HG03095 (cell line): Measurements from ENCODE around the gene FGFR3.

ENCODE experiments used
- ATAC-seq: cut with Tn5 transposase; IDR thresholded peaks from one replicate; pipeline ENCODE4 v1.9.1; 2021; ENCODE audit warnings: moderate library complexity; ENCODE audit not compliant: unreplicated experiment

FGFR3 gene

DNA sequence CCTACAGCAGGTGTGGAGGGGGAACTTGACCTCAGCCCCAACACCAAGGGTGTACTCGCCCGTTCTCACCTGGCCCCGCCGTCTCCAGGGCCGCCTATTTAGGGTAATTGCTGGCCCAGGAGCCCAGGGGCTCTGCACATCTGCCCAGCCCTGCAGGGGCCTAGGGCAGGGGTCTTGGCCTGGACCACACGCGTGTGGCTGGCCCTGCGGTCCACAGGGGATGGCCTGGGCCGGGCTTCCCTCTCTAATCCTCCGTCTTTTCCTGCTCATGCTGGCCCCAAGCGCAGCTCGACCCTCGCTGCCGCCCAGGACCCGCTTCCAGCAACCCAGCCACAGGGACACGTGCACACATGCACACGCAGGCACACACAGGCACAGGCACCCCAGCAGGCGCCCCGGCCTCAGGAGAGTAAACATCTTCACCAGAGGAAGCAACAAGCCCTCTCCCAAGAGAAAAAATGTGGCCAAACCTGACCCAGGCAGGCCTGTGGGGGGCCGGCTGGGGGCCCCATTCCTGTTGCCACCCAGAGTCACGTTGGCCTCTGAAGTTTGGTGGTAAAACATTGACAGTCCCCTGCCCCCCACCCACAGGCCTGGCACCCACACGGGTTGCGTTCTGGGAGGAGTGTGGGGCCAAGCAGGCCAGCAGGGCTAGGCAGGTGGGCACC is 24.6 kb upstream of the FGFR3 start:
- ATAC-seq: no peak

DNA sequence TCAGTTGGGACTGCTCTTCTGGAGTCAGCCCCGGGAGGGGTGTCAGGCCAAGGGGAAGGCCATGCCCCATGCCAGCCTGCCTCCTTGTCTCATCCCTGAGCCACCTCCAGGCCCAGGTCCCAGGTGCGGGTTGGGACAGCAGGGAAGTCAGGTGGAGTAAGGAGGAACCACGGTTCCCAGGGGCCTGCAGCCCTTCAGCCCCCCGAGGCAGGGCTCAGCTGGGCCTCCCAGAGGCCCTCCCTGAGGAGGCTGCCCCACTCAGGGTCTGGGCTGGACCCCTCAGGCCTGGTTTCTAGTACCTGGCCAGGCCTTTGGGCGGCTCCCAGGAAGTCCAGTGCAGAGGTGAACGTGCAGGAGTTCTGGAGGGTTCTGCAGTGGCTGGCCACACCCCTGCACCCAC is 23.4 kb upstream of the FGFR3 start:
- no peak for ATAC-seq

DNA sequence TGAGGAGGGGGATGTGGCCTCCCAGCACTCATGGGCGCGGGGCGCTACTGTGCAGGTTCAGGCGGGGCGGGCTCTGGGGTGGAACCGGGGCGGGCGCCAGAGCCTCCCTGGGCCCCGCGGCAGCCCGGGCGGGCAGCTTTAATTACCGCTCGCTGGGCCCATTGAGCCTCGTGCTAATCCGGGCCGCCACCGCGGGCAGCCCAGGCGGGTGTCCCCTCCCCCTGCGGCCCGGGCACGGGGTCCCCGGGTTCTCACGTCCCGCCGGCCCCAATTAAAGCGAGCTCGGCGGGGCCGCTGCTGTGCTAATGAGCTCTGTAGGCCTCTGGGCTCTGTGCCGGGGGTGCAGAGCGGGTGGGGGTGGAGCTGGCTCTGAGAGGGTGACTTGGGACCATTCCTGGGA is 22.8 kb upstream of the FGFR3 start:
- ATAC-seq: no peak

DNA sequence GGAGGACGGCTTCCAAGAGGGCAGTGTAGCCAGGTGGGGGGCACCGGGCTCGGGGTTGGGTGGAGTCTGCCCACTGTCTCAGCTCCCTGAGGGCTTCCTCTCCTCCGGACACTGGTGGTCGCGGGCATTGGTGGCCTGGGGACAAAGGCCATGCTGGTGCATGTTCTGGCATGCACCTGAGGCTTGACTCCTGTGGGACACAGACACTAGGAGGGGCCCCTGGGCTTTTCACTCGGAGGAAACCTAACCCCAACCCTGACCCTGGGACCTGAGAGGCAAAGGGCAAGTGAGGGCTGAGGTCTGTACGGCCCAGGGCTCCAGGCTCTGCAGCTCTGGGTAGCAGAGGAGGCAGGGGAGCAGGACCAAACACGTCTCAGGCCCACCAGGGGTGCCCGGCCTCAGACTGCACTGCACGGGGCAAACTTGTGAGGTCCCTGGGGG is 22.3 kb upstream of the FGFR3 start:
- ATAC-seq: no peak

DNA sequence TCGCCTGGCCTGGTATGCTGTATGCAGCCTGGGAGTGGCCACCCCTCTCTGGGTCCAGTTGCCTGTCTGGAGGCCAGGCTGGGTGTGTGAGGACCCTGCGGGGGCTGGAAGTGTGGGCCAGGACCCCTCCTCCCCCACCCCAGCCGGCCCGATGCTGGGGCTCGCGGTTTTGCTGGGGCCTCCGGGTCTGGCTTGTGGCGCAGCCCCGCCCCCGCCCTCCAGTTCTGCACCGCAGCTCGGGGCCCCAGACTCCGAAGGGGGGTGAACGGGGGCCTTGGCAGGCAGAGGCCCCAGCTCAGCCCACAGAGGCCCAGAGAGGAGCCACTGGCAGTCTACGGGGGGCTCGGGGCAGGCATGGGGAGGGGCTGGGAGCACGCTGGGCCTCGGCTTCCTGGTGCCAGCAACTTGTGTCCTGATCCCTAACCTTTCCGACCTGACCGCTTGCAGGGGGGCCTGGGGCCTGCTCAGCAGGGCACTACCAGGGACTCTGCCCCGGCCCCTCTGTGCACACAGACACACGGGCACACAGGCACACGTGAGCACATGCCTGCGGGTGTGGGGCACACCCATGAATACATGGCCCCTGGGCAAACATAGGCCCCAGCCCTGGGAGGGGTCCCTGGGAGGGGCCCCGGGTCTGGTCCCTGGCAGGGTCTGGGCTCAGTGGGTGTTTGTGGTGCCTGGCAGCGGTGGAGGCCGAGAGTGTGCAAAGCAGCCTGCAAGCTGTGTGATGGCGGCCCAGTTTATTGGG is 21.4 kb upstream of the FGFR3 start:
- no peak for ATAC-seq

DNA sequence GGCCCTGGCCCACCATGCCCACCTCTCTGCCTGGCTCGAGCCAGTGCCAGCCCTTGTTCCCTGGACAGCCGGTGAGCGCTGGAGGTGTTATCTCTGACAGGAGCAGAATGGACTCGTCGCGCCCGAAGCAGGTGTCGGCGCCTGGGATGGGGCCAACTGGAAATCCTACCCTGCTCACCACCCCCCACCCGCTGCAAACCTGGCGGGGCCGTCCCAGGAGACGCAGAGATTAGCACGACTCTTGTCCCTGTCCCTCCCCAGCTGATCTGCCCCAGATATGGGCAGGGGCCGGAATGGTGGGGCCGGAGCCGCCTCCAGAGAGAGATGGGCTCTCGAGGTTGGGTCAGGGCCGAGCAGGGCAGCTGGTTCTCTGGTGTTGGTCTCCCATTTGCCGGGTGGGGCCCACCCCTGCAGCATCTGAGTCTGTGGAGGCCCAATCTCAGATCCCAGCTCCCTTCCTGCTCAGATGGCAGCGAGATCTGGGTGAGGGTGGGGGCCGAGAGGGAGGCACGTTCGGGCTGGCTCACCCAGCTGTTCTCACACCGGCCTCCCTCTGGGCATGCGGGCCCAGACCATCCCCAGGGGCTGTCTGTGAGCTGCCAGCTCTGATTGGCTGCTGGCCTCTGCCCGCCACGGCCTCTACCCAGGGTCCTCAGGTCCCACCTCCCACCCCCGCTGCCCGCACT is 20.1 kb upstream of the FGFR3 start:
- ATAC-seq: no peak

DNA sequence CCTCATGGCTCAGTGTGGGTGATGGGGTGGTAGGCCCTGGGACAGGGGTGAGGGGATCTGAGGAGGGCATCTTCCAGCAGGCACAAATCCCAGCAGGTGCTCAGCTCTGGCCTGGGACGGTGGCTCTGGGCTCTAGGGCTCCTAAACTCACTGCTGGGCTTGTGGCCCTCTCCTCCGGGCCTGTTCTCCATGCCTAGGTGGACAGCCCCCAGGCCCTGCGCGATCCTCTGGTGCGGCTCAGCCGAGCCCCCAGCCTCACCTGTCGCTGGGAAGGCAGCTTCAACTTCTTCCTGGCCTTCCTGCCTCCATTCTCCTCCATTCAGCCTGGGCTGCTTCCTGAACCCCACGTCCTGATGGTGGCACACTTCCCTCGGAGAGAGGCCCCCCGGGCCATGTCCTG is 19.3 kb upstream of the FGFR3 start:
- ATAC-seq: no peak

DNA sequence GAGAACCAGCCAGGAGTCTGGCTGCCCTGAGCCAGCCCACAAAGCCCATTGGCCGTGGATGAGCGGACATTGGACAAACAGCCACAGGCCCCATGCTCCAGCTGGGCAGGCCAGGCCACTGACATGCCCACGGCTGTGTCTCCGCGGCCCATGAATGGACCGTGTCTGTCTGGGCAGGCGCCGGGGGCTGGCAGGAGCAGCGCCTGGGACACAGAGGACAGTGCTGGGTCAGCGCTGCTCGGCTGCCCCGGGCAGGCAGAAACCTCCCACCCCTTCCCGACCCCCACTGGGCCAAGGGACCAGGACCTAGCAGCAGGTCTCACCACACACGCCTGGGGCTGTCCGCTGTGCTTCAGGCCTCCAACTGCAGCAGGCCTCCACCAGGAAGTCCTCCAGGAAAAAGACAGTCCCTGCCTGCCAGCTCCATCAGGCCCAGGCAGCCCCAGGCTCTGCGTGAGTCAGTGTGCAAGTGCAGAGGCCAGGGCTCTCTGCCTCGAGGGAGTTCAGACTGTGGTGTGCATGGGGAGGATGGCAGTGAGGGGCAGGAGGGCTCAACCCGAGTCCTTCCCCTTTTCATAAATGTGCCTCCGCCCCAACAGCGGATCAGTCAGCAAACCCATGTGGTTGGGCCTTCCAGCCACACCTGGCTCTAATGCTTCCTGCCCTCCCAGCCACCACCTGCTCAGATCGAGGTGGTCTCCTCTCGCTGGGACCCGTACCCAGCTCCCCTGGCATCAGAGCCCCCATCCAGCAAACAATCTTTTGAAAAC is 17.2 kb upstream of the FGFR3 start:
- ATAC-seq: no peak

DNA sequence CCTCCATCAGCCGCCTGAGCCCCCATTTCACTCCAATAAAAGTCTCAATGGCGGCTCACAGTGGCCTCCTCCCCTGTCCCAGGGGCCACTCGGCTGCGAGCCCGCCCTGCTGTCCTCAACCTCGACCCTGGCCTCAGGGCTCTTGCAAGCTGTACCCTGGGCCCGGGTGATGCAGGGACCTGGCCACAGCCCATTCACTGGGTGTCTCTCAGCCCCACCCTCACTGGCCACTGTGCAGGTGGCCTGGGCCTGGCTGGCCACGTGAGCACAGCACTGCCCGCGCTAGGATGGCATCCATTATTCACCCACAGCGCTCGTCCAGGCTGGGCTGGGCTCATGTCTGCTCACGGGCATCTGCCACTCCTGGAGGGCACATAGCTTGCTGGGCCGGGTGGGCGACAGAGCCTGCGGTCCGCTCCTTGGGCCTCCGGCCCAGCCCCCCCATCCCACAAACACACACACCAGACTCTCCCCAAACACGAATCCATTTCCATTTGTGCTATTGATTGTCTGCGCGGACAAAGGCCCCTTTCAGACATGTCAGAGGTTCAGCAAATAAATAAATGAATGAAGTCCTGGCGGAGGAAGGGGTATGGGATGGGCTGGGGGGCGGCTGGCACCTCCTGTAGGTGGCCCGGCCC is 16.5 kb upstream of the FGFR3 start:
- ATAC-seq: no peak

DNA sequence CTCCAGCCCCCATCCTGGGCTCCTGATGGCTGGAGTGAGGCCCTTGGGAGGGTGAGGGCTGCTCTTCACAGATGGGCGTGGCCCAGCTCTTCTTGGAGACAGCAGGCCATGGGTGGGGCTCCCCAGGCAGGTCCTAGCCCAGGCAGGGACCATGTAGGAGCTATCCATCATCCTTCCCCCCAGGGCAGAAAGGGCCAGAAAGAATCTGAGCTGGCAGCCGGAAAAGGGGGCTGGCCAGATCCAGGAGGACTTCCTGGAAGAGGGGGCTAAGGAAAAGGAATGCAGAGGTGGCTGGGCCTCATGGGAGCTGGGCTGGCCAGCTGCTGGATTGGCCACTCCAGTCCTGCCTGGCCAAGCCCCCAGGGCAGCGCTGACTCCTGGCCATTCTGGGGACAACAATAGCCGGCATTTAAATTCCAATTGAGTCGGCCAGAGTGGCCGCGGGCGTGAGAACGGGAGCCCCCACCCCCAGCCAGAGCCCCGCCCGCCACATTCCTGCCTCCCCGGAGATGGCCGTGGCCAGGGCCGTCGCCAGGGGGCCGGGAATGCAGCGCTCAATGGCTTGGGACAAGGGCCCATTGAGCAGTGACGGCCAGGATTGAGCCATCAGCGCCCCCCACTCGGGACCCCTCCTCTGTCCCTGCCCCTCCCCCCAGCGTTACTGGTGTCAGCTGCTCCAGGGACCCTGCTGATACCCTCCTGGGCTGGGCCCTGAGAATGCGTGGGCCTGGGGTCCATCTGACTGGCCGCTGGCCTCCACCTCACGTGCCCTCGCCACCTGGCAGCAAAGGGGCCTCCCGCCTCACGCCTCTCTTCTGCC is 15.1 kb upstream of the FGFR3 start:
- ATAC-seq: no peak

DNA sequence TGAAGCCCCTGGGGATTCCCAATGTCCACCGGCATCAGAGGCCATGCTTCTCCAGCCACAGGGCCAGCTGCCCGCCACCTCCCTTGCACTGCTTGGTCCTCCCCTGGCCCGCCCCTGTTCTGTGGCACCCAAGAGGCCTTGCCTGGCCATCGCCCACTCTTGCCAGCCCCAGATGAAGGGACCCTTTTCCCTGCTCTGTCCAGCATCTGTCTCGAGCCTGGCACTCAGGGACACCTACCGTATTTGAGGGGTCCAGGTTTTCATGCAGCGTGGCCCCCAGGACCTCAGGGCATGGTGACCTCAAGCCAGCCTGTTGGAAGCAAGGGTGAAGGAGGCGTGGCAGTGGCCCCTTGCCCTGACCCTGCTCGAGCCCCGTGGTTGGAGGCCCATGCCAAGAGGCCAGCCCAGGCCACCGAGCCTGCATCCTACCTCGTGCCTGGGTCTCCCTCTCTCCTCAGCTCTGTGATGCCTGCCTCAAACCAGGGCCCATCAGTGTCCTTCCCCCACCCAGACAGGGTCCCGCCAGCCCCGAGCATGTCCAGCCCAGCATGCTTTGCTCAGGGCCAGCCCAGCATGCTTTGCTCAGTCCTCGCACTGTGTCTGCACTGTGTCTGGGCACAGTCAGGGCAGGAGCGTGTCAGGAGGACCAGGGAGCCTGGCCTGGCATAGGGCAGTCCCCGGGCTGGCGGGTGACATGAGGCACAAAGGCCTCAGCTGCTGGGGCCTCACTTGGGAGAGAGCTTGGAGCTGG is 14.3 kb upstream of the FGFR3 start:
- ATAC-seq: no peak

DNA sequence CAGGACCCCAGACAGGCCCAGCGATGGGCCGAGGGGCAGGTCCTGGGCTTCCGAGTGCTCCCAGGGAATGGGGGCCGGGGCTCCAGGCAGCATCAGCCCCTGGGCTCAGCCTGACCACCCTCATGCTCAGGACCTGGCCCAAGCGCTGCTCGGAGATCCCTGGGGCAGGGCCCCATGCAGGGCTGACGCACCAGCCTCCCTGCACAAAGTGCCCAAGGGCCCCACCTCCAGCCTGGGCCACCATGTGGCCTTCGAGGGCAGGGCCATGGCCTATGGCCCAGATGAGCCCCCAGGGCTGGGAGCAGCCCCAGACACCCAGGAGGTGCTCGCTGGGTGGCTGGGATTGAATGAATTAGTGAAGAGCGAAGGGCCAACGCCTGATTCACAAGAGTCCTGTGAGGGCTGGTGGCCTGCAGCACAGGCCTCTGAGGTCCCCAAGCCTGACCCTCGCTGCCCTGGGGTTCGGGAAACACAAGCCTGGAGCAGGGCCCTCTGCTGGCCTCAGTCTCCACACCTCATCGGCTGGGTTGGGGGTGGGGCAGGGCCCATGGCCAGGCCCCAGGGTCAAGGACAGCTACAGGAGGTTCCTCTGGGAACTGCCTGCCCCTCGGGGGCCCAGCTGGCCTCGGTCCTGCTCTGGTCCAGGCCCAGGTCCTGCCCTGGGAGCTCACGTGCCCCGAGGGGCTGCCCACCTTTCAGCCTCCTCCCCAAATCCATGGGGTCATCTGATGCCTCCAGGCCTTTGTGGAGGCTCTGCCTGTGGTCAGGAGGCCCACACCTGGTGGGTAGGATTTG is 13.3 kb upstream of the FGFR3 start:
- ATAC-seq: no peak

DNA sequence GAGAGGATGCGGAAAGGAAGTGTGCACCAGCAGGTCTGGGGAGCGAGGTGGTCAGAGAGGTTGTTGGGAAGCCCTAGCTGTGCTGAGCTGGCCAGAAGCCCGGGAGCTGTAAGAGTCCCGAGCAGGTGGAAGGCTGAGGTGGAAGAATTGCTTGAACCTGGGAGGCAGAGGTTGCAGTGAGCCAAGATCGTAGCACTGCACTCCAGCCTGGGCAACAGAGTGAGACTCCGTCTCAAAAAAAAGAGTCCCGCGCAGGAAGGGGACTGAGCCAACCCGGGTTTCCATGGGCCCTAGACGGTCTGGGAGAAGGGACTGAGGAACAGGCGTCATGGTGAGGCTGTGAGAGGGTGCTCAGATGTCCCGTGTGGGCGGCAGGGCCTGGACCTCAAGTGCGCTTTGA is 12.7 kb upstream of the FGFR3 start:
- ATAC-seq: no peak

DNA sequence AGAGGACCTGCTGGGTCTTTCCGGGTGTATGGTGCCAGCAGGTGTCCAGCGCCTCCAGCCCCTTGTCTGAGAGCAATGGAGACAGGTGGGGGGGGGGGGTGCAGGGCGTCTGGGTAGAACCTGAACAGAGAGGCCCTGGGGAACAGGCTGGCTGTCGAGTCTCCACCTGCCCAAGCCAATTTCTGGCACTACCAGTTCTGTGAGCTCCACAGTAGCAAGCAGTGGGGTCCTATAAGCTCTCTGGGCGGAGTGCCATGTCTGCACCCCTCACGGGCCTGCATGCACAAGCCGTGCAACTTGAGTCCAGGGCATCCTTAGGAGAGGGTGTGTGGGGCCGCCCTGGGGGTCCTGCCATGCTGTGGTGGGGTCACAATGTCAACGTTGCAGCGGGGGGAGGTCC is 10.1 kb upstream of the FGFR3 start:
- ATAC-seq: no peak

DNA sequence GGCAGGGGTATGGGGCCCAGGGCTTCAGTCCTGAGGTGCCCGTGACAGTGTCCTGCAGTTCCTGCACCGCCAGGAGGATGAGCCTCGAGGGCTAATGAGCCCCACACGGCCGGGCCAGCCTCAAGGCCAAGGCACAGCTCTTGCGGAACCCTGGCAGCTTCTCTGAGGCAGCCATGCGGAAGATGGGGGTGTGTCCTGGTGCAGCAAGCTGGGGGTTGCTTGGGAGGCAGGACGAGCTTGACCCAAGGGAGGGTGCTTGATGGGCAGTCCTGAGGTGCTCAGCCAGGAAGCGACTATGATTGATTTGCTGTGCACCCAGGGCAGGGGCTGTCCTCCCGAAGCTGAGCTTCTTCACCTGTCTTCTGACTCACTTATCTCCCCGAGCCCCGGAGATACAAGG is 9.1 kb upstream of the FGFR3 start:
- ATAC-seq: no peak

DNA sequence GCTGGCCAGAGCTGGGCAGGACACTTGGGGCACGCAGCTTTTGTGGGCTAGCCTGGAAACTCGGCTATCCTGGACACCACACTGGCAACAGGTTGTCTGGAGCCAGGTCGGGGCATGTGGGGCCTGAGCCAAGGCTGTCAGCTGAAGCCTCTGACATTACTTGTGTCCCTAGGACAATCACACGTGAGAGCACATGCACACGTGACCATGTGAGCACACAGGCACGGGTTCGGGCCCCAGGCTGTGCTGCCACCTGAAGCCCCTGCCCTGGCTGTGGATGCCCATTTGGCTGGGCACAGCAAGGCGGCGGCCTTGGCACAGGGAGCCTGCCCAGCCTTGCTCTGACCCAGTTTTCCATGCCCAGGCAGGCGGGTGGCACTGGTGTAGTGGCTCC is 8.7 kb upstream of the FGFR3 start:
- ATAC-seq: no peak

DNA sequence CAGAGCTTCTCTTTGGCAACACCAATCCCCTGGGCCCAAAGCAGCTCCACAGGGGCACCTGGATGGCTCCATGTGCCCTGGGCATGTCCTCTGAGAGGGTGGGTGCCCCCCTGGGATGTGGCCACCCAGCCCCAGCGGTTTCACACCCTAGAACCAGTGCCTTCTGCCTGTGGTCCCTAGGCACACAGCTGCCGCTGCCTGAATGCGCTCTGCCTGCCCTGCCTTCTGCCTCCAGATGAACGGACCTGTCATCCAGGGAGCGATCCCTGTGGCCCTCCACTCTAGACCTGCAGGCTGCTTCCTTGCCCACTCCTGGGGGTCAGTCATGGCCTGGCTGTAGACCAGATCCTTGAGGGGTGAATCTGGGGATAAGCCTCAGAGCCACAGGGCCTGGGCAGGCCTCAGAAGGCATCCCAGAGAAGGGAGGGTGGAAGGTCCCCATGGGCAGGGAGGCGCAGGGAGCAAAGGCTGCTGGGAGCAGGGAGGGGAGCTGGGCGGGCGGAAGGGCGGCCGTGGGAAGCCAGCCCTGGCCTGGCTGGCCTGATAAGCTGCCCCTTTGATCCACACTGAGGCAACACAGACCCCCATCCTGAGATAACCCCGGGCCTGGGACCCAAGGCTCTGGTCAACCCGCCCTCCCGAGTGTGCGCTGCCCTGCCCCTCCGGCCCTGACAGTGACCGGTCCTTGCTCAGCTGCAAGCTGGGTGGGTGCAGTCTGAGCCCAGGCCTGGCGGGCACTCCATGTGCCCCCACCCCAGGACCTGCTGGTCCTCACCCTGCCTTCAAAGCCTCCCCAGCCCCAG is 8.1 kb upstream of the FGFR3 start:
- ATAC-seq: no peak

DNA sequence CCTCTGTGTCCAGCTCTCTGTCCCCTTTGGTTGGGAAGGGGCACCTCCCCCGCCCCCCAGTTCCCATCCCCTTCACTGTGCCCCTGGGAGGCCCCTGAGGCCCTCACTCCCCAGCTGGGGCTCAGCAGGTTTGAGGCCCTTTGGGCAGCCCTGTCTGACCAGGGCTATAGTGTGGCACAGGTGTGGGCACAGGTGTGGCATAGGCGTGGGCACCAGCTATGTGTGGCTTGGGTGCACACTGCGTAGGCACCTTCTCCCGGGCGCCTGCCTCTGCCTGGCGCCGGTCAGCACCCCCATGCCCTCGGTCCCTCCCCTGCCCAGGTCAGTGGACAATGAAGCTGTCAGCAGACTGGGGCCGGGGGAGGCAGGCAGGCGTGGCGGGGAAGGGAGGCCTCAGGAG is 7.5 kb upstream of the FGFR3 start:
- ATAC-seq: no peak
